GM21576 (cell line): ENCODE results near the gene HINT1.
"Not testable (repeated sequence)": the region's sequence is repeated elsewhere in the genome, so short reads cannot be mapped to it uniquely, and the experiment has no call there.

ENCODE experiments used
- ATAC-seq: cut with Tn5 transposase; IDR thresholded peaks from one replicate; pipeline ENCODE4 v1.9.1; 2021; ENCODE audit warnings: mild to moderate bottlenecking, moderate library complexity; ENCODE audit not compliant: unreplicated experiment

HINT1 gene

DNA sequence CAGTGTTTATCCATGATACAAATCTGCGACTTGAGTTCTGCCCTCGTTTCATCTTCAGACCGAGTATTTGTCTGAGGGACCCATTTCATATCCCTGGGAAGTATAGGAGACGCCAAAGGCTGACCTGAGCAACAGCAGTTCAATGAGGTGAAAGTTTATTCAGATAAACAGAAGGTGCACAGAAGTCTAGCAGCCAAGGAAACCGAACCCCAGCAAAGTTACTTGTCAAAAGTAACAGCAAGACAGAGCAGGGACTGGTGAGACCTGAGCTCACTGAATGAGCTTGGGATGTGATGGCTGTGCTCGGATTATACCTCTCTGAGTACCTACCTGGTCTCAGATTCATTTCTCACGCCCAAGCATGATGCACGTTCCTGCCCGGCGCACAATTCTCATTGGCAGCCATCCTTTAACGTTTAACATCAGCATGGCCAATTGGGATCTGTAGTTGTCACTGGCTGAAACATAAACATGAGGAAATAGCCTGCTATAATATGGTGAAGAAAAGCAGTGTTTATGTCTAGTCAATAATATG, 6.3 kb upstream of the HINT1 start:
- ATAC-seq: no peak

DNA sequence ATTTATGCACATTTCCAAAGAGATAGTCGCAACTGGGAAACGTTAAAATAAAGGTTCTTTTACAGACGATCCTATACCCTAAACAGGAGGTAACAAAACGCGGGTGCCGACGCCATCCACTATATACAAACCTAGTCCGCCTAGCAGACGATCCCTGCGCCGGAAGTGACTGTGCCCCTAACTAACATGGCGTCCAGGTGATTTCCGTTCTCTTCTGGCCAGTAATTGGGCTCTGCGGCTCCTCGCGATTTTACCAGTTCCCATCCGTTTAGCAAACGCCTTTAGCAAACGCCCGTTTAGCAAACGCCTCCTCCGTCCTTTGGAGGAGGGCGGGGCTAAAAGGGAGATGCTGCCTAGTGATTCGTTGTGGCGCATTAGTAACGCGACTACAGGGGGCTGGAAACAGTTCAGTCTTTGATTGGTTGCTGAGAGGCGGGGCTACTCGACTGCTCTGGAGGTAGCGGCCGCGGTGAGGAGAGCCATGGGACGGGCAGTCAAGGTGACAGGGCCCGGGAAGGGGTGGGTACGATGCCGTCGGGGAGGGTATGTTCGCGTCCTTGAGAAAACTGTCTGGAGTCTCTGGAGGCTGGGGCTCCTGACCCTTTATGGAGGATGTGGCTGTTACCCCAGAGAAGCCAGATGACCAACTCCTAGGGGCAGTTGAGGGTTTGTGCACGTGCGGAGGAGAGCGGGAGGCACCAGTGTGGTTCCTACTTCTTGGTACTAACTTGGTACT, 5.7 kb upstream of the HINT1 start, which contains the start of gene LYRM7:
LYRM7 (plus strand) TSS at position 405 of the 736 bp plus-strand sequence; CDS start at position 482, 77 bp downstream.
- ATAC-seq: peak; percentile 98

DNA sequence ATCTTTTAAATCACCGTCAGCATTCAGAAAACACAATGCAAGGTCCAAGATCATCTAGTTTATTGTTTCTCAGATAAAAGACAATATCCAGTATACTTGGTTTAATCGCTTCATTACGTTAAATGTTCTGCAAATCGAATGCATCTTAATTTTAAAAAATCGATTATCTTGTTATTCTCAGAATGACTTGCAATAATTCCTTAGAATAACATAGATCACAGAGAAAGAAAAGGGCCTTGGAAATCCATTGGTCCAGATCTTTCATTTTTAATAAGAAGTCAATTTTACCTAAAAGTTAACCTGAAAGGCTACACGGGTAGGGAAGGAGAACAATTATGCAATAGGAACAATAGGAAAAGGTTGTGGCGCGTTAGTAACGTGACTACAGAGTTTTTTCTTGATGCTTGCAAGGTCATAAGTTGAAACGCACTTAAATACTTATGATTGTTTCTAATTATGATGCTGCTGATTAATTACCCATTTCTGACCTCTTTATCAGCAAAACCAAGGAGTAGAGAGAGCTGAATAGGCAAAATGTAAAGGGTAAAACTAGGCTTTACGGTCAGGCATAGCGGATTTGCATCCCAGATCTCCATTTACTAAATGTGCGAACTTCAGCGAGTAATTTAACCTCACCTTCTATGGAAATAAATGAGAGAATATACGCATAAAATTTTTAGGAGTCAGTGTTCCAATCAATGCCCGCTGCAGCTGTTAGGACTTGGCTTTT, 4.9 kb upstream of the HINT1 start:
- ATAC-seq: no peak

DNA sequence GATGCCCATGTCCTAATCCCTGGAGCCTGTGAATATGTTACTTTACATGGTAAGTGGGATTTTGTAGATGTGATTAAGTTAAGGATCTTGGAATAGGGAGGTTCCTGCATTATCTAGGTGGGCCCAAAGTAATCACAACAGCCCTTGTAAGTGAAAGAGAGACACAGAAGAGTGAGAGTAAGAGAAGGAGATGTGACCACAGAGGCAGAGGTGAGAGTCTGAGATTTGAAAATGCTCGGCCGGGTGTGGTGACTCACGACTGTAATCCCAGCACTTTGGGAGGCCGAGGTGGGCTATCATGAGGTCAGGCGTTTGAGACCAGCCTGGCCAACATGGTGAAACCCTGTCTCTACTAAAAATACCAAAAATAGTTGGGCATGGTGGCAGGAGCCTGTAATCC, 2.6 kb upstream of the HINT1 start:
- ATAC-seq: no peak

DNA sequence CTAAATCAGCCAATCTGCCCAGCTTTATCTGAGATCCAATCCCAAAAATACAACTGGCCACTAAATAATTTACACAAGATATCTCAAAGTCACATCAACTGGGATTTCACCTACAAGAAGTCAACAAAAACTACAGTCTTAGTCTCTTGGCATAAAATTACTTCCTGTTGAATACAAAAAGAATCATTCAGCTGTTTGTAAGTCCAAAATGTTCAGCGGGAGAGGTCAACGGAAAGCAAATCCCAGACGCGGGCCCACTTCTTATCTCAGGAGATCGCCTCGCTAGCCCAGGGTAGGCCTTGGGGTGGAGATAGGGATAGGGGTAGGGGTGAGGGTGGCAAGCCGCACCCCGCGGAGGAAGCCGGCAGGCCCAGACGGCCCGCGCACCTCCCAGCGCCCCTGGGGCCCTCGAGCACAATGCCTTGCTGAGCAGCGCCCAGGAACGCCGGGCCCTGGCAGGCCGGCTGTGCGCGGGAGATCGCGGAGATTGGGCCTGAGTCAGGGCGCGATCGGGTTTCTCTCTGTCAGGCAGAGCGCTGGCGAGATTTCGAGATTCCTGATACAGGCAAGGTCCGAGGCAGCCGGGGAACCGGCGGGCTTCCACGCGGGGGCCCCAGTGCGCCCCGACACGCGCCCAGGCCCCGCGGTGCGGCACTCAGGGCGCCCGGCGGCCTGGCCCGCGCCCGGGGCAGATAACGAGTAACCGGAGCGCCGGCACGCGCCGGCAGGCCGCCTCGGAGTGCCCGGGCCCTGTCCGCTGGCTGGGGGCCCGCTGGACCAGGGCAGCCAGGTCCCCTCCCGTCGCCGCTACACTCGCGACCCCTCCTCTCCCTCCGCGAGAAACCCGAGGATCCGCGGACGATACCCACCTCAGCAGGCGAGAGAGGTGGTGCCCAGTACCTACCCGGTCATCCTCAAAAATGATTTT, 601 bp downstream of the HINT1 start:
- peak; percentile 62 for ATAC-seq

DNA sequence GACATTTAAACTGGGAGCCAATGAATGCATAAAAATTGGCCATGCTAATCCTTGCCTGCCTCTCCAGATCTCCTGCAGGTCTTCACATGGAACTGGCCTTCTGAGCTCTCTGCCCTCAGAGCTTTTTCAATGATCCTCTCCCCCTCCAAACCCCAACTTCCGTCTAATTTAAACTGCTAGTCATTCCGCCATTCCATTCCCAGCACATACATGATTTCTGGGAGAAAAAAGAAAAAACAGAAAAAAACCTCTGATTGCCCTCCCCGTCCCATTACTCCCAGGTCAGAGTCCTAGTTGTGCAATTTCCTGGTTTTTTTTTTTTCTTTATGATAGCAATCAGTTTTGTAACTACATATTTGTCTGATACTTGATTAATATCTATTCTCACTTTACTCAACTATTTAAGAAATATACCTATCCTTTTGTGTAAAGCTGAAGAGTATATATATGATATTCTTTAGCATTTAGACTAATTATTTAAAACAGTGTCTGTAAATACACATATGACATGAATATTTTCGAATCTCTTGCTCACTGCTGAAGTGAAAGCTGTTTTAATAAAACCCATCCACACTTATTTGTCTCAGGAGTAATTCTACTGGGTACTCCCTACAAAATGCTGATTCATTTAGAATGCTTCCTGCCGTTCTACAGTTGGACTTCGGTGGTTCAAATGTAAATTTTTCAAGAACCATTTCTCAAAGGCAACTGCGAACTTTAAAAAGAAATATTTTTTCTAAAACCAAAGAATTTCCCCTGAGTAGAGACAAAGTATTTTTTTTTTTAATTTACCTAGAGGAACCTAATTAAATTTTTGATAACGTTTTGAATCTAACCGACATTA, 1.6 kb downstream of the HINT1 start:
- ATAC-seq: no peak

DNA sequence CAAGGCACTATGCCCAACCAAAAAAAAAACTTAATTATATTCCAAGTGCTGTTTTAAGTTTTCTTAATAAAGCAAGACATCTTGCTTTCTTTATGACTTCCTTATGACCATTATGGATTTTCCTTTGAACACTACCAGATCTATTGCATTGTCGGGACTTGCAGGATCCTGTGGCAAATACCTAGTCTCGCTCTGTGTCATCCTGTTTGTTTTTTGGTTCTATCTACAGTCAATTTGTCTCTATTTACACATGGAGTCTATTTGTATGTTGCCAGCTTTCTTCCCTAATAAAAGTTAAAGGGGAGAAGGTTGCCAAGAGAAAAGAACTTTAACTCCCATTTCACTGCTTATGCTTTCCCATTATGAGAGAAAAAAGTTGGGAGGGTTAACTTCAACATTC, 4.9 kb downstream of the HINT1 start:
- no peak for ATAC-seq

DNA sequence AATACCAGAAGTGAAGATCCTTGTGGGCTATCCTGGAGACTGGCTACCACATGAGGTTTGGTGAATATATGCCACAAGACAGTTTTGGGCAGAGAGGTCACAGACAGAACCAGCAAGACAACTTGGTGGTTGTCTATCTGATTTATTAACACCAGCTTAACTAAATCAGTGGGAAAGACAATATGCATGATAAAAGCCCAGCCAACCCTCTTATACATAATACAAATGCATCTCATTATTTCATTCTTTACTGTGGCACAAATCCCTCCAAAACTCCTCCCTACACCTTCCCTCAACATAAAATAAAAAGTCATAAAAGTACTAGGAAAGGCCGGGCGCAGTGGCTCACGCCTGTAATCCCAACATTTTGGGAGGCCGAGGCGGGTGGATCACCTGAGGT, 8.1 kb downstream of the HINT1 start:
- no peak for ATAC-seq

DNA sequence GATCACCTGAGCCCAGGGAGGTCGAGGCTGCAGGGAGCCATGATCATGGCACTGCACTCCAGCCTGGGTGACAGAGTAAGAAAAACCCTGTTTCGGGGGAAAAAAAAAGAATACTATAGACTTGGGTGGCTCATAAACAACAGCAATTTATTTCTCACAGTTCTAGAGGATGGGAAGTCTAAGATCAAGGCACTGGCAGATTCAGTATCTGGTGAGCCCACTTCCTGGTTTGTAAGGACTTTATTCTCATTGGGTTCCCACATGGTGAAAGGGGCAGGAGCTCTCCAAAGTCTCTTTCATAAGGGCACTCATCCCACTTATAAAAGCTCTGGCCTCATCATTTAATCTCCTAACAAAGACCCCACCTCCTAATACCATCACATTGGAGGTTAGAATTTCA, 8.7 kb downstream of the HINT1 start:
- no peak for ATAC-seq

DNA sequence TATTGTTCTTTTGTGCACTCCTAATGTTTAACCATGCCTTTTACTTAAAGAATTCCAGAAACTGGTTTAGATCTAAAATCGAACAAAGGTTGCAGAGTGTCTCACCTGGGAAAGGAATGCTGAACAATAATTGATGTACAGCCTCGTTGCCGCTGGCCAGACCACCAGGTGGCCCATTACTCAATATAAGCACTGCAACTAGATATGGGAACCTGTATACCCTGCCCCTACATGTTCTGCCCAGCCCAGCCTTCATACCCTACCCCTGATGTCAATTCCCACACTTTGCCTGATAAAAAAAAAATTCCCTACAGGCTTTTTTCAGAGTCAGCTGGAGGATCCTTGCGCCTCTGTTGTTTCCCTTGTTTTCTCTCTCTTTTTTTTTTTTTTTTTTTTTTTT, 13.8 kb downstream of the HINT1 start:
- no peak for ATAC-seq

DNA sequence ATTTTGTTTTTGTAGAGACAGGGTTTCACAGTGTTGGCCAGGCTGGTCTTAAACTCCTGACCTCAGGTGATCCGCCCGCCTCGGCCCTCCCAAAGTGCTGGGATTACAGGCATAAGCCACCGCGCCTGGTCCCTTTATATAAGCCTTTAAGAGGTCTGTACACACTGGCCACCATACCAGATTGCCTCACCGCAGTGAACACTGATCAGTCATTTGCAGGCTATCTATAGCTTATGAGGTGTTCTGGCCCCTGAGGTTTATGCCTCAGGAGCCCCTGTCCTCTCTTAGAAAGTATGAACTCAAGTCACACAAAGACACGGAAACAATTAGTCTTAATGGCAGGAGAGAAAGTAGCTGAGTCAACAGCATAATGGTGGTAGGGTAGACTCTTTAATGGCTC, 14.6 kb downstream of the HINT1 start:
- ATAC-seq: no peak

DNA sequence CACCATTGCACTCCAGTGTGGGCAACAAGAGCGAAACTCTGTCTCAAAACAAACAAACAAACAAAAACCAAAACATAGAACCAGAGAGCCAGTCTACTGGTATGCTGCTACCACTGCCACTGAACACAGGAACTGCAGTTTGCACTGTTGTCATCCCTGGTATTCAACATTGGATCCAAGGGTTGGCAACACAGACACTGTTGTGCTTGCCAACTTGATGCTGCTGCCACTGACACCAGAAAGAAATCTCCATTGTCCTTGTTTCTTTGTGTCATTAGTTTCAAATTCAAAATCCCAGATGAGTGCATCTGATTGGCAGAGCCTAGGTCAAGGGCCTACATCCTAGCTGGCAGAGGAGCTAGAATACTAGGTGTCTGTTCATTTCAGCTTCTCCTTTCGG, 16.2 kb downstream of the HINT1 start:
- ATAC-seq: no peak

DNA sequence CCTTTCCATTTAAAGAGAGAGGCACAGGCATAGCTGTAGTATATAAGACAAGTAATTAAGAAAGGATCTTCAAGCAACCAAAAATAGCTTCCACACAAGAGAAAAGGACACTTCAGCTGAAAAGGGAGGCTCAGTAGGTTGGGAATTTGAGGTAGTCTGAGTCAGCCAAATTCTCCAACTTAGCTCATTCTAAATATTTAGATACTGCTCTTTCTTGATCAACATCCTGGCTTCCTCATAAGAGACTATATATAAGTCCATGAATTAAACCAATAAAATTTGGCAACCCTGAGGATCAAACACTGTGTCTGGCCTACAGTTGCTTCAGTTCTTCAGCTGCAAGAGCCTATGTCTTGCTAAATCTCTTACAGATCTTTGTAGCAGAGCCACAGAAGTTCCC, 17.8 kb downstream of the HINT1 start:
- ATAC-seq: no peak

DNA sequence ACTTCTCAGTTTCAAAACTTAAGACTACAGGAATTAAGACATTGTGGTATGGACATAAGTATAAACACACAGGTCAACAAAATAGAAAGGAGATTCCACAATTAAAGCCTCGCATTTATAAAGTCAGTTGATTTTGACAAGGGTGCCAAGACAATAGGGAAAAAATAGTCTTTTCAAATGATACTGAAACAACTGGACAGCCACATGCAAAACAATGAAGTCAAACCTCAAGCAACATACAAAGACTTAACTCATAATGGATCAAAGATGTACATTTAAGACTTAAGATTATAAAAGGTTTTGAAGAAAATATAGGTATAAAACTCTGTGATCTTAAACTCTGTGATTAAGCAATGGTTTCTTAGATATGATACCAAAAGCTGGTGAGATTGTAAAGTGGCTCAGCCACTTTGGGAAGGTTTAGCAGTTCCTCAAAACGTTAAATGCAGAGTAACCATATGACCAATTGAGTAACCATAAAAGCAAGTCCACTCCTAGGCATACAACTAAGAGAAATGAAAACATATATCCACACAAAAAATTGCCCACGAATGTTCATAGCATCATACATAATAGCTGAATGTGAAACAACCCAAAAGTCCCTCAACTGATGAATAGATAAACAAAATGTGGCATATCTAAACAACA, 22.0 kb downstream of the HINT1 start:
- ATAC-seq: no peak

DNA sequence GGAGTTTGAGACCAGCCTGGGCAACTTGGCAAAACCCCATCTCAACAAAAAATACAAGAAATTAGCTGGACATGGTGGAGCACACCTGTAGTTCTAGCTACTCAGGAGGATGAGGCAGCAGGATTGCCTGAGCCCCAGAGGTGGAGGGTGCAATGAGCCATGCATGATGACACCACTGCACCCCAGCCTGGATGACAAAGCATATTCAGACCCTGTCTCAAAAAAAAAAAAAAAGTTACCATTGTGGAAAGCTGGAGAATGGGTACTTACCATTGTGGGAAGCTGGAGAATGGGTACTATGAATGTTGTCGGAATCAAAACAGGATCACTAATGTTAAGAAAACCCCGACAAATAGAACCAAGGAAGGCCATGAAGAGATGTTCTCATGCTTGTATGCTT, 25.7 kb downstream of the HINT1 start:
- ATAC-seq: no peak

DNA sequence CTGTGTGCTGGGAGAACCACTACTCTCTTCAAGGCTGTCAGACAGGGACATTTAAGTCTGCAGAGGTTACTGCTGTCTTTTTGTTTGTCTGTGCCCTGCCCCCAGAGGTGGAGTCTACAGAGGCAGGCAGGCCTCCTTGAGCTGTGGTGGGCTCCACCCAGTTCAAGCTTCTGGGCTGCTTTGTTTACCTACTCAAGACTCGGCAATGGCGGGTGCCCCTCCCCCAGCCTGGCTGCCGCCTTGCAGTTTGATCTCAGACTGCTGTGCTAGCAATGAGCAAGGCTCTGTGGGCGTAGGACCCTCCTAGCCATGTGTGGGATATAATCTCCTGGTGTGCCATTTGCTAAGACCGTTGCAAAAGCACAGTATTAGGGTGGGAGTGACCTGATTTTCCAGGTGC, 26.6 kb downstream of the HINT1 start:
- ATAC-seq: not testable (repeated sequence)

DNA sequence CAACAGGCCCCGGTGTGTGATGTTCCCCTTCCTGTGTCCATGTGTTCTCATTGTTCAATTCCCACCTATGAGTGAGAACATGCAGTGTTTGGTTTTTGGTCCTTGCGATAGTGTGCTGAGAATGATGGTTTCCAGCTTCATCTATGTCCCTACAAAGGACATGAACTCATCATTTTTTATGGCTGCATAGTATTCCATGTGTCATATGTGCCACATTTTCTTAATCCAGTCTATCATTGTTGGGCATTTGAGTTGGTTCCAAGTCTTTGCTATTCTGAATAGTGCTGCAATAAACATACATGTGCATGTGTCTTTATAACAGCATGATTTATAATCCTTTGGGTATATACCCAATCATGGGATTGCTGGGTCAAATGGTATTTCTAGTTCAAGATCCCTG, 32.0 kb downstream of the HINT1 start:
- ATAC-seq: not testable (repeated sequence)

DNA sequence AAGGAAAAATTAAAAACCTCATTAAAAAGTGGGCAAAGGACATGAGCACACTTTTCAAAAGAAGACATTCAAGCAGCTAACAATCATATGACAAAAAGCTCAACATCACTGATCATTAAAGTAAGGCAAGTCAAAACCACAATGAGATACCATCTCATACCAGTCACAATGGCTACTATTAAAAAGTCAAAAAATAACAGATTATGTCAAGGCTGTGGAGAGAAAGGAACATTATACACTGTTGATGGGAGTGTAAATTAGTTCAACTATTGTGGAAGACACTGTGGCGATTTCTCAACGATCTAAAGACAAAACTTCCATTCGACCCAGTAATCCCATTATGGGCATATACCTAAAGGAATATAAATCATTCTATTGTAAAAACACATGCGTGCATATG, 35.8 kb downstream of the HINT1 start:
- no peak for ATAC-seq

DNA sequence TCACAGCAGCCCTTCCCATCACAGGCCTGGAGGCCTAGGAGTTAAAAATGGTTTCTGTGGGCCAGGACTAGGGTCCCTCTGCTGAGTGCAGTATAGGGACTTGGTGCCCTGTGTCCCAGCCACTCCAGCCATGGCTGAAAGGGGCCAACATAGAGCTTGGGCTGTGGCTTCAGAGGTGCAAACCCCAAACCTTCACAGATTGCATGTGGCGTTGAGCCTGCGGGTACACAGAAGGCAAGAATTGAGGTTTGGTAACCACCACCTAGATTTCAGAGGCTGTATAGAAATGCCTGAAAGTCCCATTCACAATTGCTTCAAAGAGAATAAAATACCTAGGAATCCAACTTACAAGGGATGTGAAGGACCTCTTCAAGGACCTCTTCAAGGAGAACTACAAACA, 37.8 kb downstream of the HINT1 start:
- ATAC-seq: not testable (repeated sequence)

DNA sequence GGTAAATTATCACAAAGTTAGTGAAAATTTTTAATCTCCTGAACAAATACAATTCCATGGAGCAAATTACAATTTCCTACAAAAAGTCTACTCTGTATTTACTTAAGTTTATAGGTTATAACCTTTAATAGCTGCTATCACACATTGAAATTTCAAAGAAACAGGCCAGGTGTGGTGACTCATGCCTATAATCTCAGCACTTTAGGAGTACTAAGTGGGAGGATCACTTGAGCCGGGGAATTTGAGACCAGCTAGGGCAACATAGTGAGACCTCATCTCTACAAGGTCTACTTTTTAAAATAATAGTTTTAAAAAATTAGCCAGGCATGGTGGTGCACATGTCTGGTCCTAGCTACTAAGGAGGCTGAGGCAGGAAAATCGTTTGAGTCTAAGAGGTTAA, 50.3 kb downstream of the HINT1 start:
- no peak for ATAC-seq
